Measurements from ENCODE around the gene IFNA16. TPM values are rescaled to one million over a fixed set of nuclear protein-coding genes. Genes with fewer than 3 reads are reported as not detected.
"Not testable (repeated sequence)": the region's sequence is repeated elsewhere in the genome, so short reads cannot be mapped to it uniquely, and the experiment has no call there.

The IFNA16 gene
- polyA plus RNA-seq, 4 donors = not detected

- not testable (repeated sequence) for H3K9me3 ChIP-seq (ENCODE audit: control insufficient read depth in 2 of 2, insufficient read depth in 1 of 2, low read depth in 1 of 2, low read length in 1 of 2); H3K27me3 ChIP-seq (ENCODE audit: control insufficient read depth in 3 of 3, insufficient read depth in 3 of 3, low read length in 3 of 3); H3K27ac ChIP-seq (ENCODE audit: low read depth in 1 of 3, low read length in 2 of 3); H3K4me3 ChIP-seq (ENCODE audit: low read depth in 1 of 3, low read length in 3 of 3); H3K4me1 ChIP-seq (ENCODE audit: control insufficient read depth in 3 of 3, insufficient read depth in 2 of 3, low read depth in 1 of 3, low read length in 2 of 3); H3K36me3 ChIP-seq (ENCODE audit: control insufficient read depth in 3 of 3, insufficient read depth in 2 of 3, low read depth in 1 of 3, low read length in 3 of 3); FAIRE-seq; DNase-seq
- 4 to 14% (median 14%) methylated on average over 1 of the region's 1 CpG for WGBS, 3 donors
Measured at GRCh38 chr9:21236360-21236714, 19.2 kb upstream of the IFNA16 start.

GRCh38 chr9:21235468-21236359 lies 18.6 kb upstream of the IFNA16 start:
- peak; percentile 30 to 50 for DNase-seq

DNA sequence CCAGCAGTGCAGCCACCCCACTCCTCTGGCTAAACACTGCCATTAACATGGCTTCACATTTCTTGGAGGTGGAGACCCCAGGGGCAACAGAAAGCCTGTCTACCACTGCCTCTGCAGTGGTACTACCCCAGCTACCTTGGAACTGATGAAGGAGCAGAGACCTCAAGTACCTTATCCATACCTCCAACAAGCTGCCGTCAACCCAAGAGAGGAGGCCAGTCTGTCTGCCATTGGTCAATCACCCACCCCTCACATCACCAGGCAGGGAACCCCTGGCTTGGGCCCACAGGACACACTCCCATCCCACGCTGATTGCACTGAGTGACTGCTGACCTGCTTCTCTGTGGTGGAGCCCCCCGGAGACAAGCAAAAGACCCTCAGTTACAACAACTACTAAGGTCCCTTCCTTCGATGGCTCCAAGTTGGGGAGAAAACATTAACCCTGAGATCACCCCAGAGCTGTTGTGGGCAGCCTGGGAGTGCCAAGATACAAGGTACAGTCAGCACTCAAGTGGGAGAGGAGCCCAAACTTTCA lies 17.1 kb upstream of the IFNA16 start:
- no peaks in the 10 kb centered on the region for H3K27me3 ChIP-seq (ENCODE audit: control insufficient read depth in 3 of 3, insufficient read depth in 3 of 3, low read length in 3 of 3)
- FAIRE-seq (no peak), DNase-seq (no peak)
- H3K36me3 ChIP-seq (ENCODE audit: control insufficient read depth in 3 of 3, insufficient read depth in 2 of 3, low read depth in 1 of 3, low read length in 3 of 3) = no peaks in the 10 kb centered on the region
- H3K4me1 ChIP-seq (ENCODE audit: control insufficient read depth in 3 of 3, insufficient read depth in 2 of 3, low read depth in 1 of 3, low read length in 2 of 3) = no peaks in the 10 kb centered on the region
- no peak overlapping the region for H3K4me3 ChIP-seq (ENCODE audit: low read depth in 1 of 3, low read length in 3 of 3)
- H3K27ac ChIP-seq (ENCODE audit: low read depth in 1 of 3, low read length in 2 of 3) = no peak overlapping the region
- 76 to 87% (median 85%) methylated on average over 4 of the region's 4 CpGs for WGBS, 3 donors
- no peaks in the 10 kb centered on the region for H3K9me3 ChIP-seq (ENCODE audit: control insufficient read depth in 2 of 2, insufficient read depth in 1 of 2, low read depth in 1 of 2, low read length in 1 of 2)

More at GRCh38 chr9:21235468-21236359, 18.6 kb upstream of the IFNA16 start:
- not testable (repeated sequence) for FAIRE-seq; H3K27ac ChIP-seq (ENCODE audit: low read depth in 1 of 3, low read length in 2 of 3); H3K4me3 ChIP-seq (ENCODE audit: low read depth in 1 of 3, low read length in 3 of 3); H3K27me3 ChIP-seq (ENCODE audit: control insufficient read depth in 3 of 3, insufficient read depth in 3 of 3, low read length in 3 of 3); H3K4me1 ChIP-seq (ENCODE audit: control insufficient read depth in 3 of 3, insufficient read depth in 2 of 3, low read depth in 1 of 3, low read length in 2 of 3); H3K9me3 ChIP-seq (ENCODE audit: control insufficient read depth in 2 of 2, insufficient read depth in 1 of 2, low read depth in 1 of 2, low read length in 1 of 2); H3K36me3 ChIP-seq (ENCODE audit: control insufficient read depth in 3 of 3, insufficient read depth in 2 of 3, low read depth in 1 of 3, low read length in 3 of 3)
- WGBS, 3 donors = 34 to 36% (median 34%) methylated on average over 8 of the region's 8 CpGs

GRCh38 chr9:21233258-21233657 lies 16.1 kb upstream of the IFNA16 start:
- no peaks in the 10 kb centered on the region for H3K9me3 ChIP-seq (ENCODE audit: control insufficient read depth in 2 of 2, insufficient read depth in 1 of 2, low read depth in 1 of 2, low read length in 1 of 2)
- no peak for FAIRE-seq
- H3K4me1 ChIP-seq (ENCODE audit: control insufficient read depth in 3 of 3, insufficient read depth in 2 of 3, low read depth in 1 of 3, low read length in 2 of 3) = no peaks in the 10 kb centered on the region

DNA sequence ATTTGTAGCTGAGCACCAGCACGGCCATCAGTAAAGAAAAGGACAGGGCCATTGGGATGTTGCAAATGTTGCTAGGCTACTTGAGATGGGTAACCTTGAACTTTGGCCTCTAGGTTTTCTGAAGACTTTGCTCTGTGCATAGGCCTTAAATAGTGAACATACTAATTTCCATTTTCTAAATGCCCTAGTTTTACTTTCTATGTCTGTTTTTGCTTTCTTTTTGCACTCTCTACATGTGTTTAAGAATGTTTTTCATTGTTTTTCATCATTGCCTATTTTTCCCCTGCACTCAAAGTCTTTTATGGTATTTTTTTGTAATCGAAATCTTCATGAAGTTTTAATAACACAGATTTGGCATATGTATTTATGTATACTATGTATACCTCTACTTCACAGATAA lies 11.0 kb upstream of the IFNA16 start, which contains the start of gene IFNA17:
Gene IFNA17, minus strand, starts transcription at position 101 of the 400 bp plus-strand sequence. Its CDS starts 49 bp downstream, at position 52.
- no peak for FAIRE-seq
- Histone ChIP-seq H3K4me3 (ENCODE audit: low read depth in 1 of 3, low read length in 3 of 3) (no peak within 1 kb of the TSS), H3K9me3 (ENCODE audit: control insufficient read depth in 2 of 2, insufficient read depth in 1 of 2, low read depth in 1 of 2, low read length in 1 of 2) (no peaks in the 10 kb centered on the region), H3K27ac (ENCODE audit: low read depth in 1 of 3, low read length in 2 of 3) (no peak within 1 kb of the TSS), H3K27me3 (ENCODE audit: control insufficient read depth in 3 of 3, insufficient read depth in 3 of 3, low read length in 3 of 3) (no peaks in the 10 kb centered on the region), H3K4me1 (ENCODE audit: control insufficient read depth in 3 of 3, insufficient read depth in 2 of 3, low read depth in 1 of 3, low read length in 2 of 3) (no peaks in the 10 kb centered on the region), H3K36me3 (ENCODE audit: control insufficient read depth in 3 of 3, insufficient read depth in 2 of 3, low read depth in 1 of 3, low read length in 3 of 3) (no peaks in the 10 kb centered on the region)
- DNase-seq = no peak
- 78 to 81% (median 79%) methylated on average over 2 of the region's 2 CpGs for WGBS, 3 donors

More at GRCh38 chr9:21233258-21233657, 16.1 kb upstream of the IFNA16 start:
- no peaks in the 10 kb centered on the region for H3K27me3 ChIP-seq (ENCODE audit: control insufficient read depth in 3 of 3, insufficient read depth in 3 of 3, low read length in 3 of 3)
- H3K36me3 ChIP-seq (ENCODE audit: control insufficient read depth in 3 of 3, insufficient read depth in 2 of 3, low read depth in 1 of 3, low read length in 3 of 3) = no peaks in the 10 kb centered on the region
- no peak overlapping the region for H3K27ac ChIP-seq (ENCODE audit: low read depth in 1 of 3, low read length in 2 of 3)
- no peak for DNase-seq
- WGBS, 3 donors = 86 to 94% (median 93%) methylated on average over 2 of the region's 2 CpGs
- no peak overlapping the region for H3K4me3 ChIP-seq (ENCODE audit: low read depth in 1 of 3, low read length in 3 of 3)

GRCh38 chr9:21213411-21214326 lies 3.4 kb downstream of the IFNA16 start:
- not testable (repeated sequence) for H3K27me3 ChIP-seq (ENCODE audit: control insufficient read depth in 3 of 3, insufficient read depth in 3 of 3, low read length in 3 of 3); FAIRE-seq; H3K27ac ChIP-seq (ENCODE audit: low read depth in 1 of 3, low read length in 2 of 3); H3K4me1 ChIP-seq (ENCODE audit: control insufficient read depth in 3 of 3, insufficient read depth in 2 of 3, low read depth in 1 of 3, low read length in 2 of 3); H3K36me3 ChIP-seq (ENCODE audit: control insufficient read depth in 3 of 3, insufficient read depth in 2 of 3, low read depth in 1 of 3, low read length in 3 of 3); H3K9me3 ChIP-seq (ENCODE audit: control insufficient read depth in 2 of 2, insufficient read depth in 1 of 2, low read depth in 1 of 2, low read length in 1 of 2); H3K4me3 ChIP-seq (ENCODE audit: low read depth in 1 of 3, low read length in 3 of 3)
- WGBS, 3 donors = 32 to 52% (median 41%) methylated on average over 4 to 5 of the region's 5 CpGs
- peak in 1 of 2 donors; percentile 2 for DNase-seq

DNA sequence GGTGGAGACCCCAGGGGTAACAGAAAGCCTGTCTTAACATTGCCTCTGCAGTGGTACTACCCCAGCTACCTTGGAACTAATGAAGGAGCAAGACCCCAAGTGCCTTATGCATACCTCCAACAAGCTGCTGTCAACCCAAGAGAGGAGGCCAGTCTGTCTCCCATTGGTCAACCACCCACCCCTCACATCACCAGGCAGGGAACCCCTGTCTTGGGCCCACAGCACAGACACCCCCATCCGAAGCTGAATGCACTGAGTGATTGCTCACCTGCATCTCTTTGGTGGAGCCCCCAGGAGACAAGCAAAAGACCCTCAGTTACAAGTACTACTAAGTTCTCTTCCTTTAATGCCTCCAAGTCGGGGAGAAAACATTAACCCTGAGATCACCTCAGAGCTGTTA lies 5.0 kb downstream of the IFNA16 start:
- not testable (repeated sequence) for H3K27me3 ChIP-seq (ENCODE audit: control insufficient read depth in 3 of 3, insufficient read depth in 3 of 3, low read length in 3 of 3); H3K4me3 ChIP-seq (ENCODE audit: low read depth in 1 of 3, low read length in 3 of 3); H3K9me3 ChIP-seq (ENCODE audit: control insufficient read depth in 2 of 2, insufficient read depth in 1 of 2, low read depth in 1 of 2, low read length in 1 of 2); FAIRE-seq; H3K4me1 ChIP-seq (ENCODE audit: control insufficient read depth in 3 of 3, insufficient read depth in 2 of 3, low read depth in 1 of 3, low read length in 2 of 3); H3K36me3 ChIP-seq (ENCODE audit: control insufficient read depth in 3 of 3, insufficient read depth in 2 of 3, low read depth in 1 of 3, low read length in 3 of 3); DNase-seq; H3K27ac ChIP-seq (ENCODE audit: low read depth in 1 of 3, low read length in 2 of 3)
- WGBS, 3 donors = 65 to 69% (median 66%) methylated on average over 2 of the region's 2 CpGs

DNA sequence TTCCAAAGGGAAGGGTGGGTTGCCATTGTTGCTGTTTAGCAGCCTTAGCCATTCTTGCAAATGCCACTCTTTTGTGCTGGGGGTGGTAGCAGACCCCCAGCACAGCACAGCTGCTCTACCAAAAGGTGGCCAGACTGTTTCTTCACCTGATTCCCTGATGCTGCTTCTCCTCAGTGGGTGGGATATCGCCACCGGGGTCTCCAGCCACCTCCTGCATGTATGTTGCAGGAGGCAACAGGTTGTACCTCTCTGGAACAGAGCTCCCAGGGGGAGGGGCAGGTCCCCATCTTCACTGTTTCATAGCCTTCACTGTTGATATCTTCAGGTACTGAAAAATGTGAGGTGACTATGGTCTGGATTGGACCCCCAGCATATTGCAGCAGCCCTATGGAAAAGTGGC lies 6.3 kb downstream of the IFNA16 start:
- not testable (repeated sequence) for H3K4me1 ChIP-seq (ENCODE audit: control insufficient read depth in 3 of 3, insufficient read depth in 2 of 3, low read depth in 1 of 3, low read length in 2 of 3); FAIRE-seq; H3K9me3 ChIP-seq (ENCODE audit: control insufficient read depth in 2 of 2, insufficient read depth in 1 of 2, low read depth in 1 of 2, low read length in 1 of 2); H3K27me3 ChIP-seq (ENCODE audit: control insufficient read depth in 3 of 3, insufficient read depth in 3 of 3, low read length in 3 of 3); H3K4me3 ChIP-seq (ENCODE audit: low read depth in 1 of 3, low read length in 3 of 3); H3K27ac ChIP-seq (ENCODE audit: low read depth in 1 of 3, low read length in 2 of 3); DNase-seq; H3K36me3 ChIP-seq (ENCODE audit: control insufficient read depth in 3 of 3, insufficient read depth in 2 of 3, low read depth in 1 of 3, low read length in 3 of 3)
- 92 to 94% (median 93%) methylated on average over 2 of the region's 2 CpGs for WGBS, 3 donors

Data from small intestine (tissue), 7 donors.